ENCODE measurements around the gene TCAIM. TPM values are rescaled to one million over a fixed set of nuclear protein-coding genes. Genes with fewer than 3 reads are reported as not detected.

The TCAIM gene
- total and polyA plus RNA-seq, 9 of the 15 experiments (the other 6 are each of a cell fraction or from before 2014, with no cell fraction given) = 19.7 to 53.3 (median 36.9) TPM

GRCh38 chr3:44428910-44429309, 90.3 kb downstream of the TCAIM start (continued):
- TF ChIP-seq THRA (IDR thresholded peaks at IDR 0.05) = no peak
- no peak for TF ChIP-seq ILK (tag; IDR thresholded peaks at IDR 0.05; ENCODE audit: borderline replicate concordance, low read depth)
- TF ChIP-seq ZNF75A (CRISPR knock-in tag; IDR thresholded peaks at IDR 0.05) = no peak
- TF ChIP-seq MAZ (CRISPR knock-in tag; conservative IDR thresholded peaks at IDR 0.05 in 1 of 2, IDR thresholded peaks at IDR 0.05 in 1 of 2) = no peak
- no peak for TF ChIP-seq SMAD2 (IDR thresholded peaks at IDR 0.05; ENCODE audit: low read depth, low read length)
- no peak for TF ChIP-seq ARNT (IDR thresholded peaks at IDR 0.05)
- no peak for TF ChIP-seq MTF1 (CRISPR knock-in tag; IDR thresholded peaks at IDR 0.05; ENCODE audit: borderline replicate concordance)
- TF ChIP-seq CSDE1 (IDR thresholded peaks at IDR 0.05) = no peak
- no peak for TF ChIP-seq ESRRA (IDR thresholded peaks at IDR 0.05; ENCODE audit: borderline replicate concordance, low read depth)
- TF ChIP-seq NFE2L1 (tag; IDR thresholded peaks at IDR 0.05; ENCODE audit: borderline replicate concordance, low read depth) = no peak
- TF ChIP-seq SMARCE1 (IDR thresholded peaks at IDR 0.05) = no peak
- no peak for TF ChIP-seq HOXB6 (CRISPR knock-in tag; IDR thresholded peaks at IDR 0.05; ENCODE audit: borderline replicate concordance)
- TF ChIP-seq POLR2B (IDR thresholded peaks at IDR 0.05; ENCODE audit: low read depth, partially characterized antibody) = peak; percentile 31
- peak; percentile 53; the same call in 1 of the 2 replicates for TF ChIP-seq POLR2G (IDR thresholded peaks at IDR 0.05; ENCODE audit: low read depth, low read length)
- no peak for TF ChIP-seq KDM4B (IDR thresholded peaks at IDR 0.05; ENCODE audit: borderline replicate concordance in 2 of 2, low read depth in 1 of 2)
- no peak for TF ChIP-seq SMARCC2 (IDR thresholded peaks at IDR 0.05; ENCODE audit: low read depth)

Data from K562 (cell line).